ENCODE data around the gene SYT5.

DNA sequence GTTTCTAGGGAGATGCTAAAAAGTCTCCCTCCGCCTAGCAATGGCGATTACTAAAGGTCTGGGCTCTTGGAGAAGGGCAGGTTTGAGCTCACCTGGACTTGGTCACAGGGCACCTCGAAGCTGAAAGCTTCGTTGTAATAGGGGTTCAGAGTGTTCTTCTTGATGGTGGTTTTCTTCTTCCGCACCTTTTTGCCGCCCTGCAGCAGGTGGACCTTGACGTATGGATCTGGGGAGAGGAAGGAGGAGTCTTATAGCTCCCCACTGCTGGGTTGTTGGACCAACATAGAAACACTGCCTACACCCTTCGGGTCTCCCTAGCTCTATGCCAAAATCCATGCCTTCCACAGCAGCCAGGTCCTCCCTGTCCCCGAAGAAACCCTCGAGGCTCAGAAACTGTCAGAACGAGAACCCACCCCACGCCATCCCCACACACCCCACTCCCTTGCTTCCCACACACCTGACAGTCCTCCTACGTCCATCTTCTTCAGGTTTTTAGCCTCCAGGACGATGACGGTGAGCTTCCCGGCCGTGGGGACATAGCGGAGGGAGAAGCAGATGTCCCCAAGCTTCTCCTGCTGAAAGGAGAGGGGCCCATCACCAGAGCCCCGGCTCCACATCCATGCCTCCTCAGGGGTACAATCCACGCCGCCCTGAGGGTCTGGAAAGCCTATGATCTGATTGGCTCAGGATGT is 5.5 kb downstream of the SYT5 start:
- TF ChIP-seq POLR2A (IDR thresholded peaks at IDR 0.05; ENCODE audit: insufficient read depth in 1 of 2, low read depth in 2 of 2, low read length in 2 of 2) (no peak), TAF1 (CRISPR knock-in tag; IDR thresholded peaks at IDR 0.05) (no peak), ATF2 (CRISPR knock-in tag; IDR thresholded peaks at IDR 0.05) (no peak), JUND (CRISPR knock-in tag; IDR thresholded peaks at IDR 0.05) (no peak), NR2F6 (IDR thresholded peaks at IDR 0.05) (no peak), NR2F6 (CRISPR knock-in tag; IDR thresholded peaks at IDR 0.05) (no peak), CHD2 (IDR thresholded peaks at IDR 0.05; ENCODE audit: low read depth, low read length) (no peak), ZNF331 (CRISPR knock-in tag; IDR thresholded peaks at IDR 0.05) (no peak), CBX2 (IDR thresholded peaks at IDR 0.05; ENCODE audit: low read depth, low read length) (no peak), CBX2 (CRISPR knock-in tag; IDR thresholded peaks at IDR 0.05; ENCODE audit: low read depth) (no peak), GABPB1 (CRISPR knock-in tag; IDR thresholded peaks at IDR 0.05) (no peak), SMAD1 (CRISPR knock-in tag; IDR thresholded peaks at IDR 0.05; ENCODE audit: borderline replicate concordance, low read depth) (no peak)
- TF ChIP-seq, protein P1, sequence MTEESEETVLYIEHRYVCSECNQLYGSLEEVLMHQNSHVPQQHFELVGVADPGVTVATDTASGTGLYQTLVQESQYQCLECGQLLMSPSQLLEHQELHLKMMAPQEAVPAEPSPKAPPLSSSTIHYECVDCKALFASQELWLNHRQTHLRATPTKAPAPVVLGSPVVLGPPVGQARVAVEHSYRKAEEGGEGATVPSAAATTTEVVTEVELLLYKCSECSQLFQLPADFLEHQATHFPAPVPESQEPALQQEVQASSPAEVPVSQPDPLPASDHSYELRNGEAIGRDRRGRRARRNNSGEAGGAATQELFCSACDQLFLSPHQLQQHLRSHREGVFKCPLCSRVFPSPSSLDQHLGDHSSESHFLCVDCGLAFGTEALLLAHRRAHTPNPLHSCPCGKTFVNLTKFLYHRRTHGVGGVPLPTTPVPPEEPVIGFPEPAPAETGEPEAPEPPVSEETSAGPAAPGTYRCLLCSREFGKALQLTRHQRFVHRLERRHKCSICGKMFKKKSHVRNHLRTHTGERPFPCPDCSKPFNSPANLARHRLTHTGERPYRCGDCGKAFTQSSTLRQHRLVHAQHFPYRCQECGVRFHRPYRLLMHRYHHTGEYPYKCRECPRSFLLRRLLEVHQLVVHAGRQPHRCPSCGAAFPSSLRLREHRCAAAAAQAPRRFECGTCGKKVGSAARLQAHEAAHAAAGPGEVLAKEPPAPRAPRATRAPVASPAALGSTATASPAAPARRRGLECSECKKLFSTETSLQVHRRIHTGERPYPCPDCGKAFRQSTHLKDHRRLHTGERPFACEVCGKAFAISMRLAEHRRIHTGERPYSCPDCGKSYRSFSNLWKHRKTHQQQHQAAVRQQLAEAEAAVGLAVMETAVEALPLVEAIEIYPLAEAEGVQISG (CRISPR knock-in tag; IDR thresholded peaks at IDR 0.05) = no peak
